Dedifferentiated amniotic fluid mesenchymal stem cell (primary cell): Measurements from ENCODE around the gene RSPO1.
"Not testable (repeated sequence)": the region's sequence is repeated elsewhere in the genome, so short reads cannot be mapped to it uniquely, and the experiment has no call there.

ENCODE experiments used
- DNase-seq: peaks from one replicate; pipeline ENCODE4 v3.0.0-alpha.2; 2016; ENCODE audit errors: extremely low spot score

The RSPO1 gene, protein sequence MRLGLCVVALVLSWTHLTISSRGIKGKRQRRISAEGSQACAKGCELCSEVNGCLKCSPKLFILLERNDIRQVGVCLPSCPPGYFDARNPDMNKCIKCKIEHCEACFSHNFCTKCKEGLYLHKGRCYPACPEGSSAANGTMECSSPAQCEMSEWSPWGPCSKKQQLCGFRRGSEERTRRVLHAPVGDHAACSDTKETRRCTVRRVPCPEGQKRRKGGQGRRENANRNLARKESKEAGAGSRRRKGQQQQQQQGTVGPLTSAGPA

DNA sequence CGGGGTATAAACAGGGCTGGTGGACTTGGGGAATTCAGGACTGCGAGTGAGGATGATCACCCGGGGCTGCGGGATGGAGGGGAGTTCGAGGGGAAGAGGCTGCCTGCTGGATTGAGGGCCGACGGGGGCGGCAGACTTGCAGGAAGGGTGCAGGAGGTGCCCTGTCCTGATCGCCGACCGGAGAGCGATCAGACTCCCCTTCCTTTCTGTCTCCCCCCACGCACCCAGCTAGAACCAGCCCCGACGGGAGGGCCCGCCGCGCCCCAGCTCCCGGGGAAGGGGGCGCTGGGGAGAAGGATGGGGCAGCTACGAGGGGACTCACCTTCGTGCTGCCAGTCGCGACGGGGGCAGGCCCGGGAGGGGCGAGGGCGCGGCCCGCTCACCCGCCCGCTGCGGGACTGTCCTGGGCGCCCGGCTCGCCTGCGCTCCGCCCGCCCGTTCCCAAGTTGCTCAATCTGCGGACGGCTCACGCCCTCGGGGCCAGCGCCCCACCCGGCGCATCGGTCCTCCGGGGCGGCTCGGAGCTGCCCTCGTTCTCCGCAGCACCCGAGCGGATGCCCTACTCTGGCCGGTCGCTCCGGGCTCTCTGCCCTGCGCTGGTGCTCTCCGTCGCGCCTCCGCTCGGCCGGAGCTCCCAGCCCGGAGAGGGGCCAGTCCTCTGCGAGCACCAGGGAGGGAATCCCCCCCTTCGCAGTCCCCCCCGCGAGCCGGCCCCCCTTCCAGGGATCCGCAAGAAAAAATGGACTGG is at the start of gene RSPO1:
Gene RSPO1 (minus strand): TSS at position 649 of the 748 bp plus-strand sequence. CDS start 5,231 bp downstream, outside the sequence.
- no peak for DNase-seq

DNA sequence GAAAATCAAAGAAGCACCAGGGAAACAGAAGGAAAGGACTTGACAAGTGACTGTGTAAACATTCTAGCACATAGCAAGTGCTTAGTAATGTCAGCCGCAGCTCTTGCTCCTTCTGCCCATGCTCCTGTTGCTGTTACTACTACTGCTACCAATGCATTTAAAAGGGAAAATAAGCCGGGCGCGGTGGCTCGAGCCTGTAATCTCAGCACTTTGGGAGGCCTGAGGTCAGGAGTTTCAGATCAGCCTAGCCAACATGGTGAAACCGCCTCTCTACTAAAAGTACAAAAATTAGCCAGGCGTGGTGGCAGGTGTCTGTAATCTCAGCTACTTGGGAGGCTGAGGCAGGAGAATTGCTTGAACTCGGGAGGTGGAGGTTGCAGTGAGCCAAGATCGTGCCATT is 49.5 kb upstream of the RSPO1 start:
- not testable (repeated sequence) for DNase-seq

DNA sequence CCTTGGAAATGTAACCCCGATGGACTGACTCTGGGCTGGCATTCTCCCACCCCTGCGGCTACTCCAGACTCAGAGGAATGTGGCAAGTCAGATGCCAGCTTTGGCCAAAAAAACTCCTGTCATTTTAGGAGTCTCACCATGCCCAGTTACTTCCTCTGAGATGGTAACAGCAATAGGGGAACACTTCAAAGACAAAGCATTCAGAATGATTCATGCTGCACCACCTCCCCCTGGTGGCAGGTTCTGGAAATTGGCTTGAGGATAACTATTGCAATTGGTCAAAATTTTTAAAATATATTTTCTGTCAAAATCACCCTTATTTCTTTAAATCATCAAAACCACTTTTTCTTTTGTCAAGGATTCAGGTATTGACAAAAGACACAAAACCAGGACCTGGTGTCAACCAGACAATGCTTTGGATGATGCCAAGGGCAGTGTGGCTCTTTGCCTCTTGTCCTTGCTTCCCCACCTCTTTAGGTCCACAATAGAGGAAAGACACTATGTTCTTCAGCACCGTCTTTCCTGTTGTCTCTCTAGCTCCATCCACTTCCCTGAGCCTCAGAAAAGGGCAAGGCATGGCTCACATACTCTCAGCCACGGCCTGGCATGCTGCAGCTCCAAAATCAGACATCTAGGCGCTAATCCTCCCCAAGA is 47.8 kb upstream of the RSPO1 start:
- peak; percentile 72 for DNase-seq

DNA sequence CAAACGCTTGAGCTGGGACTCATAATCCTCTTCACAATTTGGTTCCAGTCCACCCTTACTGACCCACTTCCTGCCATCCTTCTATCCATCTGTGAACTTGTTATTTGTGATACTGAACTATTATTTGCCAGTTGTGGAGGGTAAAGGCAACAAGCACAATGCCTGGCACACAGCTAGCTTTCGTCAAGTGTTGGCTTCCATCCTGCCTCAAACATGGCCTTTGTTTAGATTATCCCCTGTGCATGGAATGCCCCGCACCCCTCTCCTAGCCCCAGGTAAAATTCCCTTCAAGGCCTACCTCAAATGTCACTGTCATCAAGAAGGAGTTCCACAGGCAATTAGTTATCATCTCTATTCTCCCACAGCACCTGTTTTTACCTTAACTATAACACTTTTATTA is 46.2 kb upstream of the RSPO1 start:
- DNase-seq = no peak

DNA sequence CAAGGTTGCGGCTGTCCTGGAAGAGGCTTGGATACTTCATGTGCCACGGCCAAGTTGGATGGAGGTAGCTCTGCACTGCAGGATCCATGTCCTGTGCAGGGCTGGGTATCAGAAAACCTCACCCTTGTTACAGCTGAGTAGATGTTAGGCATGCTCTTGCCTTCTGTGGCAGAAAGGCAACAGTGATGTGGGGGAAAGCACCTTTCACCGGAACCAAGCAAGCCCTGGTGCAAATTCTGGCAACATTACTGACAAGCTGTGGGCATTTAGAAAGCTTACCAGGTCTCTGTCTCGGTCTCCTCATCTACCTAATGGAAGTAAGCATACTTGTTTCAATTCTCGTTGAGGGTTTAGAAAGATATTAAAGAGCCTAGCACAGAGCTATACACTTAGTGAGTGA is 43.1 kb upstream of the RSPO1 start:
- no peak for DNase-seq

DNA sequence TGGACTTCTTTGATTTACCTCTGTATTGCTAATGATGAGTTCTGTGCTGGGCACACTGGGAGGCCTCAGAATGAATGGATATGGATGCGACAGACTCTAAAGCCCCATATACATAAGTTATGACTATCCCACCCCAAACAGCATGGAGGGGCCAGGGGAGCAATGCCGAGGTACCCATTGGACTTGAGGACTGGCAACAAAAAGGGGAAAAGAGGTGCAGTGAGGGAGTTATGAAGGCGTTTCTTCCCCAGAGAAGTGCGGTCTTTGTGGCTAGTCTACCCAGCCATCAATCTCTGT is 42.4 kb upstream of the RSPO1 start:
- DNase-seq = no peak

DNA sequence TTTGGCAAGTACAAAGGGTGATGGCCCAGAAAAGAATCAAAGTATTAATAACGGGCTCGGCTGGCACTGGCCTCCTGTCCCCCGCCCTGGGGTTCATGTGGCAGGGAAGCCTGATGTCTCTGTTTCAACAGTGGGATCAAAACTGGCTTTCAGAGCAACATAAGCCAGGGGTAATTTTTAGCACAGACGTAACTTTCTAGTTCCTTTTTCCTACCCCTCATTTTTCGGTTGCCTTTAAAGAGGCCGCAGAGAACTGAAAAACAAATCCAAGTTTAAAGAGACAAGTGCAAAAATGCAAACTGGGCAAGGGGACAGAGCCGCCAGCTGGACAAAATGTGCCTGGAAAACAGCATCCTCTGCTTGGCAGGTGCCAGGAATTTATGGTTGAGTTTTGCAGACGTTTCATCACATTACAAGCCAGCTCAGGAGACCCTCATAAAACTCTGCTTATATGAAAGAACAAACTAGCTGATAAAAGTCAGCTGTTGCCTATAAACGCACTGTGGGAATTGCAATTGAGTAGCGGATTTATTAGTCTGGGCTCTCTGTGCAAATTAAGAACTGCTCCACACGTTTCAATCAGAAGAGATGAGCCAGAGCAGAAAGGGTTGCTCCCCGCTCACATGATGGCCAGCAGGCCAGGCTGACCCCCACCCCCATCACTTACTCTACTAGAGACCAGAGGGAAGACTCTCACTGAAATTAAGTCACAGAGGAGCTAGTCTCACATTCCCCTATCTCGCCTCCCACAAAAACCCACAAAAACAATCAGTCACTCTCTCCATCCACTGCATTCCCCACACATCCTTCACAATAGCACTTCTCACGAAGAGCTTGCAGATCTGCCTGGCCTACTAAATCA is 41.8 kb upstream of the RSPO1 start:
- no peak for DNase-seq

DNA sequence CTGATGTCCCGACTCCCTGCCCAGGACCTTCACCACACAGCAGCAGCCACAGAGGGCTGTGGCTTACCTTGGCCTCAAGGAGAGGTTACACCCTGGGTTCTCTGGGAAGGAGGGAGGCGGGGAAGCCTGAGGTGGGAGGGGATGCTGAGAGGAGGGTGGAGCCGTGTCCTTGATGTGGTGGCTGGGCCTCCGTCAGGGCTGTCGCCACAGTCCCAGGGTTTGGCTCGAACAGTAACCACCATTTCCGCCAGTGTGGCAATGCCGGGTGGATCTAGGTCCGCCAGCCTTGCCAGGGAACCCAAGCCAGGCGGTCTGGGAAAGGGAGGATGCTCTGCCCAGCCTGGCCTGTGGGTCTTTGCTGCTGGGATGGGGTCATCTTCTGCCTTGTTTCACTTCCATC is 39.2 kb upstream of the RSPO1 start:
- DNase-seq = no peak

DNA sequence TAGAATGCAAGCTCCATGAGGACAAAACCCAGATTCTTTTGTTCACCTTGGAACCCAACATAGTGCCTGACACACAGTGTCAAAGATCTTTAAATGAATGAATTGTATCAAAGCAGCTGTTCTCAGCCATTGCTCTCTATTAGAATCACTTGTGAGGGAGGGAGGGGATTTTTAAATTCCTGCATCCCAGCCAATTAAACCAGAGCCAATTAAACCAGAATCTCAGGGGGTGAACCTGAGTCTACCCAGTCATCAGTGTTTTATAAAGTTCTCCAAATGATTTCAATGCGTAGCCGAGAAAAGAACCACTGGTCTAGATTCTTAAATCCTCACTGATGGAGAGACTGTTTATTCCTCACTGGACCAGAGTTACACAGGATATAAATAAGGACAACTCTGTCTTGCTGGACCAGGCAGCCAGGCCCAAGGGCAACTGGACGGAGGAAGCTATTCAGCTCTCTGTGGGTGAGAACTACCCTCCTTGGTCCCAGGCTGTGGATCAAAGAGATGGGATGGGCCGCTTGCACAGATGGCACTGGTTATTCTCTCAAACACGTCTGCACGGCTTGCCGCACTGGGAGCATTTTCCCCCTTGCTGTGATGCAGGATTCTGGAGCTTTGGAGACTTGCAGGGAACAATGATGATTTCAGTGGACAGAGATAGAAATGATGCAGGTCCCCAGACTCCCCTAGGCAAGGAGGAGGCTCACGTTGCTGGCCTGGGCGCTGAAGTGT is 37.6 kb upstream of the RSPO1 start:
- DNase-seq = no peak

DNA sequence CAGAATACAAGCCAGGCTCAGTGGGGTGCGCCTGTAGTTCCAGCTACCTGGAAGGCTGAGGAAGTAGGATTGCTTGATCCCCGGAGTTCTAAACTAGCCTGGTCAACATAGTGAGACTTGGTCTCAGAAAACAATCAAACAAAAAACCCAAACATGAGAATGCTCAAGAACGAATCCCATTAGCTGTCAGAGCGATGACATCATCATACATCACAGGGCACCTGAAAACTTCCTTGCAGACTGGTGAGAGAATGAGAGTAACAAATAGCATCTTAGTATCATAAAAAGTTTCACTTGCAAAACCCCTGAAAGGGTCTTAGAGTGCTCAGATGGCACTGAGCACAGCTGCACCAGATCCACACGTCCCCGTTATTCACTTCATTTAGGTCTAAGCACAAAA is 36.6 kb upstream of the RSPO1 start:
- DNase-seq = no peak

DNA sequence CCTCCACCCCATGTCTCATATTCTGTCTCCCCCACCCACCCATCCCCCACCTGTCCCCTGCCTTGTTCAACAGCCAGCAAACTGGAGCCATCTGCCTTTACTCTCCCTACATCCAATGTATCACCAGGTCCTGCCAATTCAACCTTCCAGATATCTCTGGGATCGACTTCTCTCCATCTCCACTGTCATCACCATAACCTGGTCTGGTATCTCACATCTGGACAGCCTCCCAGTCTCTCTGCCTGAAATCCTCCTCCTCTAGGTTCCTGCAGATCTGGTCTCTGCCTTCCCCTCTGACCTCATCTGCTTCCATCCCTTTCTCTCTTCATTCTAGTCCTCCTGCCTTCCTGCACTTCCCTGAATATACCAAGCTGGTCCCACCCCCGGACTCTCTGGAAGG is 35.4 kb upstream of the RSPO1 start:
- DNase-seq = no peak

DNA sequence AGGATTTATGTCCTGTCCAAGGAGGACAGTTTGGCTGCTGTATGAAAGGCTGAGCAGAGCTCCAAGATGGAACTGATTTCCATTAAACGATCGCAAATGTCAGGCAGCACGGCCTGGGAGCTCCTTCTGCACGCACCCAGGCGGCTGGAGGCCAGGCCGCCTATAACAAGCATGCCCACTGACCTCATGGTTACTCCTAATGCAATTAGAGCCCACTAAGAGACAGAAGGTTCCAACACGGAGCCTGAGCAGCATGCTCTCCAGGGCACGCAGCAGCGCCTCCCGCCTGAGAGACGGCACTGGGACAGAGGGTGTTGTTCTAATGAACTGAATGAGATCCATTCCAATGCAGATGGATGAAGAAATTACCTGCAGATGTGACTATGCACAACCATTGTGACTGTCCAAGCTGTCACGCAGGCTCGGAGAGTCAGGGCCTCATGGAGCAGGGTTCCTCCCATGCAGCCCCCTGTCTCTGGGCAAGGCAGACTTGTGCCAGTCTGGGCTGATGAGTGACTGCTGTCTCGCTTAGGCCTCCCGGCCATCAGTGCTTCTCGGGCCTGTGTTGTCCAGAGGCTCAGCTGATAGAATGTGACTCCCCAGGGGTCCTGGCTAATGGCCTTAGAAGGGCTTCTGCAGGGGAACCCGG is 32.5 kb upstream of the RSPO1 start:
- no peak for DNase-seq

DNA sequence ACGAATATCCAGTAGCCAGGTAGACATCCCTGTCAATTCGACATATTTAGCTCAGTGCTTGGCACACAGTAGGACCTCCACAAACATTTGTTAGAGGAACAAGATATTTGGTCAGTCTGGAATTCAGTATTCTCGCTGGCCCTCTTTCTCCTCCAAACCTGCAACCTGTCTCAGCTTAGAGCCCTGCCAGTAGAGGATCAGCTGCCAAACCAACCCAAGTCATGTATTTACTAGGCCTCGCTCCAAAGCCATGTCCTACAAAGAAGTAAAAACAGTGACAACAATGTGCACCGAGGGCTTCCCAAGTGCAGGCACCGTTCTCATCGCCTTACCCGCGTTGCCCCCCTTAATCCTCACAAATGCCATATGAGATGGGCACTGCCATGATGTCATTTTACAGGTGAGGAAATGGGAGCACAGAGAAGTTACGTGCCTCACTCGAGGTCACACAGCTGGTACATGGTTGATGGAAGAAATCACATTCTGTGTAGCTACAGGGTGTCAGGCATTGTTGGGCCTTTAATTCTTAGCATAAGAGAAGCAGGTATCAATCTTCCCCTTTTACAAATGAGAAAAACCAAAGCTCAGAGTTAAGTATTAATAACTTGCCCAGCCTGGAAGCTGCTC is 31.7 kb upstream of the RSPO1 start:
- DNase-seq = no peak

DNA sequence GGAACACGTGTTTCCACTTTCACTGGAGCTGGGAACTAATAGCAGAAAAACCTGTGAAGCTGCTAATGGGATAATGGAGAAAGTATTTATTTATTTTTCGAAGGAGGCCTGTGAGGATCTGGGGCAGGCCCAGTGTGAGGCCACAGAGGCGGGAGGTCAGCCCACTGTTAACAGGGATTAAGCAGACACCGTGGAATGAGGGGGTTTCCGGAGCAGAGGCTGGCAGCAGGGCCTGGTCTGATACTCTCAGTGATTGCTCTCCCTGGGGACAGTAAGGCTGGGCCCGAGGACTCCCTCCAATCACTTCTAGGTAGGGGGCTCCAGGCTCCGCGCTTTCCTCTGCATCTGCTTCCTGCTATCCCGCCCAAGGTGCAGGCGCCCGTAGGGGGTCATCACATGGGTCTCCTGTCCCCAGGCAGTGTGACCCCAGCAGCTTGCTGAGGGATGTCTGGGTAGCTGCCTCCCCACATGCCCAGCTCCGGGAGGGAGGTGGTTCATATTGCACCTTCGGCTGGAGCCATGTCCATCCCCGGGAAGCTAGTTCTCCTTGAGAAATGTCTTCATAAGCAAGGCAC is 28.8 kb upstream of the RSPO1 start:
- DNase-seq = no peak

DNA sequence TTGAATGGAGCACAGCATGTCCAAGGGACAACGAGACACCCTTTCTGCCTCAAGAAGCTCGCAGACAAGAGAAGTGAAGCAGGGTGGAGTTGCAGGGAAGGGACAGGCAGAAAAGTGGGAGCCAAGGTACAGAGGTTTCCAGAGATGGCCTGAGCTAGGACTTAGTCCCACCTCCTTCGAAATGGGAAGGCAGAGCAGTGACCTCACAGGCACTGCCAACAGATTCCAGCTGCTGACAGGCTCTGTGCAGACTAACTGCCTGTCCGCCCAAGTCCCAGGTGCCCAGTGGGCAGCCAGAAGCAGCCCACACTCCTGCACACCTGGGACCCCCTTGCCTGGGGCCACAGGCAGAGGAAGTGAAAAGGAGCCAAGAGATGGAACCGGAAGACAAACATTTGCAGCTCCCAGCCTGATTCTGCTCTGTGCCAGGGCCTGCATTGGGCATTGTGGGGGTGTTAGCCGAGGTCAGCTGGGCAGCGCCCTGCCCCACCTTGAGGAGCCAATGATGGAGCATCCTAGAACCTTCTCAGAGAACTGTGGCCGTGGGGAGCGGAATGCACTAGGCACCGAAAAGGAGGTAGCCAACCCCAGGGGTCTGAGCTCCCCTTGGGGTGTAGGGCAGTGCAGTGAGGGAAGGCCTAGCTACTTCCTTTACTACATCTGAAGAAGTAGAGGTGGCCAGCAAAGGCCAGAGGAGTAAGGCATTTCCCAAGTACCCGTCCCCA is 27.5 kb upstream of the RSPO1 start:
- no peak for DNase-seq

DNA sequence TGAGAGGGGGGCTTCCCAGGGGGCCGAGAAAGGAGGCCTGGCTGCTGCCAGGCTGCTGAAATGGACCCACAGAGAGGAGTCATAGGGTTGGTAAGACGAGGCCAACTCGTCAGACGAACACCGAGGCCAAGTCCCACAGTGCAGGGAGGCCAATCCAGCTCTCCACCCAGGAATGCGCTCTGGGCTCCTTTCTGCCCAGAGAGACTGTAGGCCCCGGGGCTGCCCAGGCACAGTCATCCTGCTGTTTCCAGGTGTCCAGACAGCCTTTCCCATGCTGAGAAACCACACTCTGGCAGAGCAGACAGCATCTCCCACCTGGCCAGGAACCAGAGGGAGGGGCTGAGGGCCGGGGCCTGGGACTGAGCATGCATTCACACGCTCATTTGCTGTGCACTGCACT is 26.7 kb upstream of the RSPO1 start:
- no peak for DNase-seq

DNA sequence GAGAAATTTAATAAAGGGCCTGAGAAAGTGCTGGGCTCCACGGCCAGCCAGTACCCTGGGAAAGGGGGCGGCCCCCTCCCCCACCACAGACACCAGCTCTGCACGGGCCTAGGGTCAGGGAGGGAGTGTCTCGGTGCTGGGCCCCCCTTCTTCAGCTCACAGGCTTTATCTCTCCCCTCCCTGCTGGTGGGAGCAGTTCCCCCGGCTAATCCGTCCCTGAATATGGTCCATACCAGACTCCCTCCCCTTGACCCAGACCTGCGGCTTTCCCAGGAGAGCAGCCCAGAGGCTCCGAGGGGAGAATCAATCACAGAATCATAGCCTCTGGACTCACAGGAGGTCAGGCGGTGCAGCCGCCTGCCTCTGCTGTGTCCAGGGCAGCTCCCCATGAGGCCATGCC is 26.0 kb upstream of the RSPO1 start:
- DNase-seq = no peak

DNA sequence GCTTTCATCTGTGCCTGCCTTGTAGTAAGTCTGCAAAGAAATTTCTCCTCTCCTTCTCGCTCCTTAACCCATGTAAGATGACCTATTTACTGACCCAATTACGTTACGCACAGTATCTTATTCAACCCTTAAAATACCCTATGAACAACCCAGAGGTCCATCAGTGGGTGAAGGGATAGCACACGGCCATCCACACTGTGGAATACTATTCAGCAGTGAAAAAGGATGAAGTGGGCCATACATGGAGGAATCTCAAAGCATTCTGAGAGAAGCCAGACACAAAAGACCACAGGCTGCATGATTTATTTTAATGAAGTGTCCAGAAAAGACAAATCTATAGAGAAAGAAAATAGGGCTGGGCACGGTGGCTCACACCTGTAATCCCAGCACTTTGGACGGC is 23.8 kb upstream of the RSPO1 start:
- DNase-seq = no peak

DNA sequence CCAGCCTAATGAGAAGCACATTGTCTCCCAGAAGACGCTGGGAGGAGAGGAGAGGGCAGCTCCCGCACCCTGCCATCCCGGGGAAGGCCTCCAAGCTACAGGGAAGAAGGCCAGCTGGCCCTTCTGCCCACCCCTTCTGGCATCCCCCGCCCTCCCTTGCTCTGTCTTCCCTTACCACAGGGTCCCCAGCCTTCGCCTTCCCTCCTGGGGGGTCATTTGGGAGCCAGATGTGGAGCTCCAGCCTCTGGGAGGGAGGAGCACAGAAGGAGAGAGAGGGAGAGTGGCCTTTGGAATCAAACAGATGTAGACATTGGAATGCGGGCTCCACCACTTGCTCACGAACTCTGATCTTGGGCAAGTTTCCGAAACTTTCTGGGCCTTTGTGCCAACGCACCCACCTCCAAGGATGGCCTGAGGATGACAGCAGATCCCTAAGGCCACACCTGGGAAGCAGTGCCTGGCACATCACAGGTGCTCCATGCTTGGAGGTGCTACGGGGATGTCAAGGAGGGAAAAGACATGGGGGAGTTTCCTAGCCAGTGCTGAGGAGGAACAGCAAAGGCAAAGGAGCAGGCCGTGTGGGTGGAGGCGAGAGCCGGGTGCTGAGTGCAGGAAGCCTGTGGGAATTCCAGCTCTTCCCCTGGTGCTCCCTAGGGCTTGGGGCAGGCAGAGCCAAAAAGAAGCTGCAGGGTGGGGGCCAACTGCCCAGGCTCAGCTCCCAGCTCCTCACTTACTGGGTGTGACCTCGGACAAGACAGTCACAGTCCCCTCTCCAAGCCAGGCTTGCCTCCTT is 23.1 kb upstream of the RSPO1 start:
- DNase-seq = no peak
